Esophagus squamous epithelium (tissue), 5 donors: Measurements from ENCODE around the gene C15orf61. TPM values are rescaled to one million over a fixed set of nuclear protein-coding genes. Genes with fewer than 3 reads are reported as not detected.

Experiments used
- DNase-seq: peaks from one replicate; lab custom pipeline; 2025; lab: John Stamatoyannopoulos, UW
- H3K27ac ChIP-seq, 4 donors: fragments of 200-600 bp; sonication (generic); one replicate each; pipeline ENCODE4 v1.5.1; 2016 to 2019; ENCODE audit warnings: mild to moderate bottlenecking in 1 of 4
- H3K27me3 ChIP-seq, 4 donors: fragments of 200-600 bp; sonication (generic); 1 replicate in 3 of 4; 2 replicates in 1 of 4; pipeline versions ENCODE4 v1.5.1 to v1.6.0; 2017 to 2021; ENCODE audit warnings: antibody characterized with exemption in 1 of 4
- H3K36me3 ChIP-seq, 3 donors: fragments of 200-600 bp; sonication (generic); one replicate each; pipeline ENCODE4 v1.5.1; 2016 to 2019
- H3K4me1 ChIP-seq, 3 donors: fragments of 200-600 bp; sonication (generic); one replicate each; pipeline ENCODE4 v1.5.1; 2017 to 2019
- H3K4me3 ChIP-seq, 4 donors: fragments of 200-600 bp; sonication (generic); 1 replicate in 3 of 4; 2 replicates in 1 of 4; pipeline ENCODE4 v1.5.1; 2016 to 2019; ENCODE audit warnings: mild to moderate bottlenecking in 2 of 4, moderate library complexity in 1 of 4
- H3K9me3 ChIP-seq, 3 donors: fragments of 200-600 bp; sonication (generic); one replicate each; pipeline ENCODE4 v1.5.1; 2016 to 2019
- CTCF ChIP-seq, 6 experiments: fragments of 450-650 bp in 4 of 6; fragments of 200-600 bp in 2 of 6; sonication (generic) in 2 of 6; IDR thresholded peaks; one replicate each; pipeline ENCODE4 v1.5.1; 2016 to 2019; ENCODE audit warnings: antibody characterized with exemption in 6 of 6, mild to moderate bottlenecking in 4 of 6, moderate library complexity in 4 of 6
- POLR2A ChIP-seq, 4 donors: fragments of 450-650 bp; IDR thresholded peaks; one replicate each; pipeline ENCODE4 v1.6.1; 2017; ENCODE audit warnings: antibody characterized with exemption in 4 of 4, mild to moderate bottlenecking in 4 of 4, moderate library complexity in 3 of 4
- WGBS, 2 donors: methylation state at CpG; one replicate each; pipeline ENCODE4 v1.1.5; 2018; 5-methylcytosine and 5-hydroxymethylcytosine counted together
- intact Hi-C: fragments of 100-400 bp; cut with DNase I; formaldehyde crosslinking; loops from one replicate; pipeline ENCODE4 v1.15.0; 2022
- total RNA-seq, 4 donors: library from RNA; depleted of rRNA; stranded (reverse); fragments of >200 nt; gene quantifications; one replicate each; pipeline ENCODE4 v1.1.0, GENCODE V29; 2016
- donor health status: DM: yes; HTN: yes; CAD: no.

C15orf61 gene
- total RNA-seq, 4 donors from 2014 or later = 2.0 to 9.0 (median 3.5) TPM

DNA sequence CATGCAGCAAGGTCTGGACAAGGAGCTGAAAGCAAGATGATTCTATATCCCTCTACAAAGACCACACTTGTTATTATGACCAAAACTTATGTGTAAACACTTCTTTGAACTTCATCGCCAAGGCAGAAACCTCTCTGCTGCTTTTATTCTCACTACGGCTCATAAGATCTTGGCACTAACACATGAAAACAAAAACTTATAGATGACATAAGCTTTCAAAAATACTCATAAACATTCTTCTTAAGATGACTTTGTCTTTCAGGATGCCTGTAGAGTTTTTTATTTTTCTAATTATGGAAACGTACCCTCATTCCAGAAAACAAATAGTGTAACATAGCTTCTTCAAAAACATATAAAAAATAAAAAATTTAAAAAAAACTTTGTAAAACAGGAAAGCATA lies 12.5 kb upstream of the C15orf61 start:
- TF ChIP-seq POLR2A (IDR thresholded peaks at IDR 0.05) (no peak), CTCF (IDR thresholded peaks at IDR 0.05) (no peak)
- H3K27me3 ChIP-seq = no peaks in the 10 kb centered on the region
- no peak overlapping the region for H3K27ac ChIP-seq
- DNase-seq = no peak
- H3K36me3 ChIP-seq = peaks cover 0 to 24% (median 0%) of the 10 kb centered on the region in 3 donors
- 84 to 89% methylated on average over 3 of the region's 3 CpGs for WGBS, 2 donors
- H3K9me3 ChIP-seq = no peaks in the 10 kb centered on the region
- intact Hi-C loops = no loop called here
- H3K4me3 ChIP-seq = no peak overlapping the region
- H3K4me1 ChIP-seq = peaks cover 0 to 5% (median 0%) of the 10 kb centered on the region in 3 donors

GRCh38 chr15:67509918-67510317 lies 11.0 kb upstream of the C15orf61 start:
- no peak for DNase-seq
- H3K9me3 ChIP-seq = no peaks in the 10 kb centered on the region
- TF ChIP-seq POLR2A (IDR thresholded peaks at IDR 0.05) (no peak), CTCF (IDR thresholded peaks at IDR 0.05) (no peak)
- H3K27ac ChIP-seq = no peak overlapping the region
- peaks cover 0 to 39% (median 0%) of the 10 kb centered on the region in 3 donors for H3K36me3 ChIP-seq
- intact Hi-C loops = no loop called here
- 89% methylated on average over 4 of the region's 4 CpGs for WGBS, 2 donors
- H3K4me3 ChIP-seq = no peak overlapping the region
- H3K27me3 ChIP-seq = no peaks in the 10 kb centered on the region
- H3K4me1 ChIP-seq = peaks cover 0 to 5% (median 0%) of the 10 kb centered on the region in 3 donors

DNA sequence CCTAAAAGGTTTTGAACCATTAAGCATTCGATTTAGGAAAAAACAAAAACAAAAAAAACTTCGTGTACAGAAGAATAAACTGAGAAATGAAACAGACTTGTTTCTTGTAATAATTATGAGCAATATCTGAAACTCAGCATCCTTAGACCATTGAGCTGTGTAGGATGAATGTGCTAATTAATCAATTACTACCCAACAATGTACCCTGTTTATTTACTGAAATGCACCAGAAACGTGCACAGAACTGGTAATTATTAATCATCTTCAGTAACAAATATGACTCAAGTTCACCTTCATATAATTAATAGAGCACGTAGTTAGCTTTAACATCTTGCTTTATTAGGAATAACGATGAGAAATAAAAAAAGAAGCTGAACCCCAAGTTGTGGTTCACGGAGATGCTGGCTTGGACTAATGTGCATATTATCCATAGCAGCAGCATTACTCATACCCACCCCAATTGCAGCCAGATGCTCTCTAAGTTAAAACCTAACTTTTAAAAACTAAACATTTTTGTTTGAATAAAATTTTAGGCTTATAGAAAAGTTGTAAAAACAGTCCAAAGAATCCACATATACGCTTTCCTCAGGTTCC lies 10.2 kb upstream of the C15orf61 start:
- Histone ChIP-seq H3K36me3 (peaks cover 0 to 42% (median 0%) of the 10 kb centered on the region in 3 donors), H3K27me3 (no peaks in the 10 kb centered on the region), H3K4me1 (peaks cover 0 to 5% (median 0%) of the 10 kb centered on the region in 3 donors), H3K4me3 (no peak overlapping the region), H3K9me3 (no peaks in the 10 kb centered on the region), H3K27ac (no peak overlapping the region)
- intact Hi-C loops = no loop called here
- 78 to 80% methylated on average over 7 of the region's 7 CpGs for WGBS, 2 donors
- DNase-seq = no peak
- TF ChIP-seq CTCF (IDR thresholded peaks at IDR 0.05) (no peak), POLR2A (IDR thresholded peaks at IDR 0.05) (no peak)

DNA sequence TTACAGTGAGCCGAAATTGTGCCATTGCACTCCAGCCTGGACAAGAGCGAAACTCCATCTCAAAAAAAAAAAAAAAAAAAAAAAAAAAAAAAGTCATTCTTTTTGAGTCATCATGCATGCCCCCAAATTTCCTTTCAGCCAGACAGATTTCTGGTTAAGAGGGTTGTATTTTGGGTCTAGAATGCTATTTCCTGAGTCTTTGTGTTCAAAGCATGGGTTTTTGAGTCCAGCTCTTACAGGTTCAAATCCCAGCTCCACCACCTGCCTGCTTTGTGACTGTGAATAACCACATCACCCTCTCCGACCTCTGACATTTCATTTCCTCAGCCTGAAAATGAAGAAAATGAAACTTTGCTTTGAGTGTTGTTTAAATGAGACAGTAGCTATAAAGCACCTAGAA lies 9.3 kb upstream of the C15orf61 start:
- DNase-seq = no peak
- Histone ChIP-seq H3K4me3 (no peak overlapping the region), H3K27me3 (no peaks in the 10 kb centered on the region), H3K9me3 (no peaks in the 10 kb centered on the region), H3K36me3 (peaks cover 0 to 44% (median 0%) of the 10 kb centered on the region in 3 donors), H3K27ac (no peak overlapping the region), H3K4me1 (peaks cover 0 to 5% (median 0%) of the 10 kb centered on the region in 3 donors)
- intact Hi-C loops = no loop called here
- 93 to 96% methylated on average over 3 of the region's 3 CpGs for WGBS, 2 donors
- no peak for TF ChIP-seq POLR2A (IDR thresholded peaks at IDR 0.05)
- no peak for TF ChIP-seq CTCF (IDR thresholded peaks at IDR 0.05)

DNA sequence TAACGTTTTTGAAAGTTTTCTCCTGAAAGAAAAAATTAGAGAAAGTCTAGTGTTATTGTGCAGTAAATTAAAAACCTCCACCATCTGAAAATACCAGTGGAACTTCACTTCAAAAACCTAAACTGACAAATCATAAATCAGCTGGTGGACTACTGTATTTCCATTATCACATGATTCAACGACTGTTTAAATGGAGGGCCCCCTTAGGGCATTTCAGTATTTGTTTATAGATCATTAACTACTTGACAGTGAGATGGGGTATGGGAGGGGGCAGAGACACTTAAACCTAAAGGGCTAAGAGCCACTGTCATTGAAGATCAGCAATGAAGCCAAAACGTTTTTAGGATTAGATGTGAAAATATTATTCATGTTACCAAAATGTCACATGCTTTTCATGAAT lies 8.8 kb upstream of the C15orf61 start:
- Histone ChIP-seq H3K4me3 (no peak overlapping the region), H3K27ac (no peak overlapping the region), H3K36me3 (peaks cover 0 to 47% (median 0%) of the 10 kb centered on the region in 3 donors), H3K4me1 (peaks cover 0 to 2% (median 0%) of the 10 kb centered on the region in 3 donors), H3K9me3 (no peaks in the 10 kb centered on the region), H3K27me3 (no peaks in the 10 kb centered on the region)
- intact Hi-C loops = no loop called here
- DNase-seq = no peak
- no peak for TF ChIP-seq CTCF (IDR thresholded peaks at IDR 0.05)
- 35 to 40% methylated on average over 3 of the region's 3 CpGs for WGBS, 2 donors
